CD4-positive, alpha-beta T cell treated with Interferon gamma for 1 hour (primary cell): ENCODE results near the gene RETREG1.

Experiments used
- DNase-seq: peaks from one replicate; pipeline ENCODE4 v3.0.0-alpha.2; 2020

Gene RETREG1

GRCh38 chr5:16579142-16579847 is 37.5 kb downstream of the RETREG1 start:
- DNase-seq = no peak

DNA sequence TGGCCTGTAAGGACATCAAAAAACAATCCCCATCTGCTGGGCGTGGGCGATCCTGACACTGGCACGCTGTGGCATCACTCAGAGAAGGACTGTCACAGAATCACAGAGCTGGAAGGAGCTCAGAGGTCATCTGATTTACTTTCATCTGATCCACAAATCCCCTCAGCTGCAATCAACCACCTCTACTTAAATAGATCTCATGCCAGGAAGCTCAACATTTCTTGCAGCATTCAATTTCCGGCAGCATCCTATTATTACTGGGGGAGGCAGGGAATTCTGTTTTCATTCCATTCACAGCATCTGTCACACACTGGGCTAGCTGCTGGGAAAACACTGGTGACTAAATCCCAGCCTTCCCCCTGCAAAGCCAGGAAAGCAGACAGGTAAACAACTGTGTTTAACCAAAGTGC is 38.3 kb downstream of the RETREG1 start:
- DNase-seq = no peak

GRCh38 chr5:16577677-16578076 is 39.1 kb downstream of the RETREG1 start:
- no peak for DNase-seq

GRCh38 chr5:16574789-16575721 is 41.7 kb downstream of the RETREG1 start:
- DNase-seq = no peak

GRCh38 chr5:16573401-16573800 is 43.4 kb downstream of the RETREG1 start:
- DNase-seq = no peak

- DNase-seq = no peak
These were observed 44.3 kb downstream of the RETREG1 start for GRCh38 chr5:16572289-16573015.

GRCh38 chr5:16571016-16571415 is 45.8 kb downstream of the RETREG1 start:
- DNase-seq = no peak

DNA sequence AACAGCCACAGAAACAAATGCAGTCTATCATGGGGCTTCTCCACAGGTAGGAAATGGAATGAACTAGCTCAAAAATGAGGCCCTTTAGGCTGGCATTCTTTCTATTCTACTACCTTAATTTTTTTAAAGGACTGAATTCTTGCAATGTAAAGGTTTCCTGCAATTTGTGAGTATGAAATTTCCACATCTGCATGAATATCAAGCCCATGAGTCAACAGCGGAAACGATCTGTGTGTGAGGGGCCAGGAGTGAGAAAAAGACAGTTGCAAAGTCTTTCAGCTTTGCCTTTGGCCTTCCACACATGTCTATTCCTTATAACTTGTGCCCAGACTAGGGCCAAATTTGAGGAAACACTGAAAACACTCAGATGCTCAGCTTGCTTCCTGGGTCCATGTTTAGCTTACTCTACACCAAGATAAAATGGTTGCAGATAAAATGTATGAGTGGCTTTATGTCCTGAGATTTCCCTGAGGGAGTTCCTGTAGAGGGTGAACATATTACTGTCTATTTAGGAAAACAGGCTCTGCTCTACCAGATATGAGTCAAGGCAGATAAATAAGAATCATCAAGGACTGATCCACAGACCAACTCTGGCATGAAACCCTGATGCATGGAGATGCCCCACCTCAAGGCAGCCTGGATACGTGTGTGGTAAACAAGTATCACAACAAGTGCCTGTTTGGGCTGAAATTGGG is 46.5 kb downstream of the RETREG1 start:
- DNase-seq = no peak

GRCh38 chr5:16568875-16569580 is 47.8 kb downstream of the RETREG1 start:
- DNase-seq = no peak

DNA sequence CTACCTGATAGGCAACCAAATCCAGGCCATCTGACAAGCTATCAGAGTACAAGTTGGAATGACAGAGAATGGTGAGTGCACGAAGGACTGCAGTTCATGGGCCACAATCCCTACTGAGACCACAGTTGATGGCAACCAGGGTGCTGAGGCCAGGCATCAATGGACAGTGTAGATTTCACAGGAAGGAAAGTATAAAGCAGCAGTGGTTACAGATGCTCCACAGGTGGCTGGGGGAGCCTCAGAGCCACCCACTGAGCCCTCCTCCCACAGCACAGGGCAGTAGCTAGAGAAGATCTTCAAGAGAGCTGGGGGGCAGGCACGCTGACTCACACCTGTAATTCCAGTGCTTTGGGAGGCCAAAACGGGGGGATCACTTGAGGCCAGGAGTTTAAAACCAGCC is 49.4 kb downstream of the RETREG1 start:
- DNase-seq = no peak

- no peak for DNase-seq
These were observed 51.7 kb downstream of the RETREG1 start for GRCh38 chr5:16565118-16565517.

DNA sequence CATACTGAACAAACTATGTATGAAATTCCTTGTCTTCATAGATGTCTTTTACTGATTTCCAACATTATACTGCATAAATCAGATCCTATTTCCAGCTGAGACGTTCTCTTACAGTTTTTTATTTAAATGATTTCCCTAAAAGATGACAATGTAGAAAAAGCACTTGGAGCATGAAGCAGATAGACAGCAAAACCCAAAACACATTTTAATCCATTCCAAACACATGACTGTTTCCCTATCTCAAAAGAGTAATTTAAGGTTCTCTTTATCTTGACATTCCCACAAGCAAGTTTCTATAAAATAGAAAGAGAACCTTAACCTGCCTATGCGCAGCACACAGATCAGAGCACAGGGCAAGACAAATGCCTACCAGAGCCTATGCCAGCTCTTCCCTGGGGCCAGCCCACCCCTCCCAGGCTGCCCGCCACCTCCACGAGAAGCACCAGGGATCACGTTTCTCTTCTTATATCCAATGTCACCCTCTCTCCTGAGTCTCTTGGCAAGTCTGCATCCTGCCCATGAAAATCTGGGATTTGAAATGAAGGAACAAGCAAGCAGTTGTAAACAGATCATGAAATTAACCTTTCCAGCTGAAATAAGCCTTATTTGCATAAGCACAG is 52.4 kb downstream of the RETREG1 start:
- DNase-seq = no peak

GRCh38 chr5:16563686-16564085 is 53.1 kb downstream of the RETREG1 start:
- DNase-seq = no peak

- no peak for DNase-seq
These were observed 55.1 kb downstream of the RETREG1 start for GRCh38 chr5:16561660-16562059.

DNA sequence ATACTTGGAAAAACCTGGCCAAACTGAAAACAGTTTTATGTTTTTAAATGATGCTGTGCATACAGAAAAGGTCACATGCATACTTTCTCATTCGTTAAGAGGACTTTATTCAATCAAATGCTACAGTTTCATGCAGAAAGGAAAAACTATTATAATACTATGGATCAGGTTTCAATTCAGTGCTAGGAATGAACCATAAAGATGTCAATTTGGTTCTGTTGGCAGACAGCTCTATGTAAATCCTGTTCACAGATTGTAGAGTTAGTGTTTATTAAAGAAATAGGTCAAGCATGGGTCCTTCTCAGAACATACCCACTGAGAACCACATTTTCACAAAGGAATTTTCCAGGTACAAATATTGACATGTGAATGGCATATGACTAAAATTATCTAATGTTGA is 57.1 kb downstream of the RETREG1 start:
- DNase-seq = no peak

- no peak for DNase-seq
These were observed 57.7 kb downstream of the RETREG1 start for GRCh38 chr5:16558984-16559629.

DNA sequence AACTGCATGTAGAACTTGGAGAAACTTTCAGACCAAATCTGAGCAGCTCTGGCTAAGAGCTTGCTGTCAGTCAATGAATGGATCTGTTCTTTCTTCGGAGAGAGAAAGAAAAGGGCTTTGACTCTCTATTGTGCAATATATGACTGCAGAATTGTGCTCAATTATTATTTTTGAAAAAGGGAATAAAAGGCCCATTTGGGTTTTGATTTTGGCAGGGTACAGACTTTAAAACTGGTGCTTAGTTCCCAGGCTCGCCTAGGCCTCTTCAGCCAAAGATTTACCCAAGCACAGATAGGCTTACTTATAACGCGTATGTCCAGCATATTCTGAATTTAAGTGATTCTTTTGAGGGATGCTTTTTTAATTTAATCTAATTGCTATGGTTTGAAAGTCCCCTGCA is 59.3 kb downstream of the RETREG1 start:
- DNase-seq = no peak

DNA sequence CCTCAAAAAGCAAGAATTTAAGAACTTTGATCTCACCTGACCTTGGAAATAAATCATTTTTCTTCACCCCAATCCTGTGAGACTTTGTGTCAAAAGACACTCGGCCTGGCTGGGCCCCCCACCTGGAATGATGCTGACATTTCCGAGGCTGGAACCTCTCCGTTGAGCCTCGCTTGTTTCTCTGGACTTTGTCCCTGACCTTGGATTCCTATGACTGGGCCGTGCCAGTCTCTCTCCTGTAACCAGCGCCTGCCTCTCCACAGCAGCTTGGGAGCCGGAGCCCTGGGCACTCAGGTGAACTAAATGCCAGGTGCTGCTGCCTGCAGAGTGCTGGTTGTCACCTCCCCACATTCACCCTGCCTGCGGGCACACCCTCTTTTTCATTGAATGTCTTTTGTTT is 62.7 kb downstream of the RETREG1 start:
- no peak for DNase-seq

DNA sequence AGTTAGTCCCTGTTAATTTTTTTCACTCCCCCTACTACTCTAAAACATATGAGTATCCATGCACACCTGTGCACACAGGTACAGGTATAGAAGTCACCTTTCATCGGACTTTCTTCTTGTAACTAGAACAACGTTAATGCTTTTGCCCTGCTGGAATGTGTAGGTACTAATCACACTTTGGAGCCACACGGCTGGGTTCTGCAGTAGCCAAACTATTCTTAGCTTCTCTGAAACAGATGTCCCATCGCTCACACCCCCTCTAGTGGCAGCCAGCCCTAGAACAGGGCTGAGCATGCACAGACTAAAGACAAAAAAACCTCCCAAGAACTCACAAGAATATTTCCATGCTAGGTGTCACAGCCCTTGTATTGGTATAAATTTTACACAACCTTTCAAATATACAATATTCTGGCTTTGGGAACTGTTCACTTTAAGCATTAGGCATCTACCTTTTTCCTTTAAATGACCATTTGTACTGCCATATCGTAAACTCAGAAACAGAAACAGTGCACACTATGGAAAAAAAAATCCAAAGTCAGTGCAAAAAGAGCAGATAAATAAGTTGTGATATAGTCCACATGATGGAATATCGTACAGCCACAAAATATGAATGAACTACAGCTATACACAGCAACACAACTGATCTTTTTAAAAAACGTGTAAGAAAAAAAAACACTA is 64.0 kb downstream of the RETREG1 start:
- peak; percentile 33 for DNase-seq

DNA sequence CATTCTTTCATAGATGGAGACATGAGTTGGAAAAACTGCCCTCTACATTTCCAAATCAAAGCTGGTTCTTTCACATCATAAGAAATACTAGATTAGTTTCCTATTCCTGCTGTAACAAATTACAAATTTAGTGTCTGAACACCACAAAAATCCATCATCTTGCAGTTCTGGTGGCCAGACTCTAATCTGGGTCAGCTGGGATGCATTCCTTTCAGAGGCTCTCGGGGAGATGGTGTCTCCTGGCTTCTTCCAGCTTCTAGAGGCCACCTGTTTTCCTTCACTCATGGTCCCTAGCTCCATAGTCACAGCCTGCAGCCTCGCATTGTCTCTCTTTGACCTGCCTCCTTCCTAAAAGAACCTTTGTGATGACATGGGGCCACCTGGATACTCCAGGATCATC is 65.2 kb downstream of the RETREG1 start:
- no peak for DNase-seq
